H1 (cell line): ENCODE measurements around the gene MTARC2. TPM values are rescaled to one million over a fixed set of nuclear protein-coding genes. Genes with fewer than 3 reads are reported as not detected.

ENCODE experiments used
- ASH2L ChIP-seq: fragments of 200-600, 300-600 bp; sonication (generic); IDR thresholded peaks from one replicate; pipeline ENCODE4 v1.7.1; 2017; ENCODE audit warnings: low read length
- BACH1 ChIP-seq: IDR thresholded peaks from 2 replicates; pipeline ENCODE4 v1.6.1; 2012; ENCODE audit warnings: low read length, improper control_type of control experiment
- CHD7 ChIP-seq: fragments of 300-600 bp; sonication (generic); IDR thresholded peaks from 2 replicates; pipeline ENCODE4 v1.7.1; 2012; ENCODE audit warnings: low read length, moderate library complexity, mild to moderate bottlenecking, inconsistent platforms; ENCODE audit not compliant: insufficient replicate concordance
- JUN ChIP-seq: IDR thresholded peaks from 2 replicates; pipeline ENCODE4 v1.6.1; 2011; ENCODE audit warnings: low read depth, mild to moderate bottlenecking, improper control_type of control experiment, low read length
- POU5F1 ChIP-seq: IDR thresholded peaks from 2 replicates; pipeline ENCODE4 v1.6.1; 2011; ENCODE audit warnings: low read depth, mild to moderate bottlenecking, low read length, moderate library complexity
- RAD21 ChIP-seq, 2 experiments: IDR thresholded peaks in 1 of 2; conservative IDR thresholded peaks in 1 of 2; 2 replicates each; pipeline ENCODE4 v1.6.1; 2011; ENCODE audit warnings: low read depth in 2 of 2, low read length in 2 of 2, improper control_type of control experiment in 1 of 2, inconsistent platforms in 1 of 2, mild to moderate bottlenecking in 1 of 2, moderate library complexity in 1 of 2
- SRF ChIP-seq: IDR thresholded peaks from 2 replicates; pipeline ENCODE4 v1.6.1; 2011; ENCODE audit warnings: mild to moderate bottlenecking, low read depth, low read length, moderate library complexity
- TAF7 ChIP-seq: optimal IDR thresholded peaks from 2 replicates; pipeline ENCODE3; 2011; ENCODE audit warnings: low read depth, mild to moderate bottlenecking, inconsistent platforms, low read length, moderate library complexity, borderline replicate concordance
- polyA plus RNA-seq, 7 experiments: library from polyadenylated mRNA; depleted of rRNA in 3 of 7; stranded (reverse) in 5 of 7; unstranded in 2 of 7; fragments of >200 nt in 5 of 7; fragments of 200-250 nt in 2 of 7; gene quantifications; 1 replicate in 5 of 7; 2 replicates in 1 of 7; 4 replicates in 1 of 7; pipeline versions ENCODE4 v1.2.1 to v1.2.3, GENCODE V29; 2011 to 2013; ENCODE audit warnings: missing spikeins in 2 of 7, mixed read lengths in 2 of 7
- total RNA-seq: library from RNA; stranded (reverse); fragmentation: NEBNext Ultra II Directional; extraction: Animal tissue kit (Norgen Biotek cat#: 25700); gene quantifications from 2 replicates; pipeline ENCODE4 v1.2.1, GENCODE V29; 2021

Gene MTARC2
- total and polyA plus RNA-seq, 2 of the 8 experiments (the other 6 are each of a cell fraction or from before 2014, with no cell fraction given), result 7.2 to 7.9 TPM

- no peak for TF ChIP-seq ASH2L
- TF ChIP-seq POU5F1, result no peak
- no peak for TF ChIP-seq RAD21 (IDR thresholded peaks at IDR 0.05 in 1 of 2, conservative IDR thresholded peaks at IDR 0.05 in 1 of 2; ENCODE audit: low read depth in 2 of 2, low read length in 2 of 2)
- TF ChIP-seq SRF, result no peak
- no peak for TF ChIP-seq JUN
- TF ChIP-seq BACH1, result no peak
- no peak for TF ChIP-seq CHD7
- no peak for TF ChIP-seq TAF7
Observed at GRCh38 chr1:220826729-220827128, 78.6 kb downstream of the MTARC2 start (continued).
